A549 (cell line): ENCODE results near the gene MYOD1. TPM values are rescaled to one million over a fixed set of nuclear protein-coding genes. Genes with fewer than 3 reads are reported as not detected.

Source experiments
- ATAC-seq, 2 experiments: fragments of 200-7000 bp in 1 of 2; fragments of >200 bp in 1 of 2; cut with Nextera tagmentation in 1 of 2; cut with Tn5 transposase in 1 of 2; 3 replicates each; pipeline versions ENCODE4 v1.8.0 to v1.9.1; 2018 to 2020; ENCODE audit warnings: mild to moderate bottlenecking in 1 of 2, moderate library complexity in 1 of 2
- CTCF ChIA-PET: fragments of 300-600 bp; sonication (Branson Sonifier 250); formaldehyde crosslinking; extraction: SDS; loops from one replicate; lab custom pipeline; 2021; ENCODE audit warnings: antibody characterized with exemption, inconsistent platforms; lab: Yijun Ruan, JAX
- POLR2A ChIA-PET: fragments of 350-600 bp; formaldehyde crosslinking; extraction: SDS; loops from one replicate; lab custom pipeline; 2021; ENCODE audit warnings: antibody characterized with exemption, inconsistent platforms; lab: Yijun Ruan, JAX
- DNase-seq, 2 experiments: peaks; one replicate each; pipeline versions ENCODE4 v3.0.0 to v3.0.0-alpha.2; 2011 to 2016; ENCODE audit warnings: low read depth in 1 of 2, low spot score in 1 of 2
- FAIRE-seq: peaks from 2 replicates; lab custom pipeline; 2011; peaks lifted over from hg19 to GRCh38; lab: Jason Lieb, UNC
- H3K27ac ChIP-seq, 2 experiments: fragments of >200 bp; sonication (Bioruptor Twin); formaldehyde crosslinking; 3 replicates each; pipeline ENCODE4 v1.5.1; 2016 to 2017
- H3K4me1 ChIP-seq: fragments of >200 bp; sonication (Bioruptor Twin); formaldehyde crosslinking; 3 replicates; pipeline ENCODE4 v1.6.1; 2016
- H3K4me2 ChIP-seq: fragments of >200 bp; sonication (Bioruptor Twin); formaldehyde crosslinking; 3 replicates; pipeline ENCODE4 v1.6.1; 2016
- H3K4me3 ChIP-seq: fragments of >200 bp; sonication (Bioruptor Twin); formaldehyde crosslinking; 3 replicates; pipeline ENCODE4 v1.5.1; 2016
- H3K9me3 ChIP-seq: fragments of >200 bp; sonication (Bioruptor Twin); formaldehyde crosslinking; 3 replicates; pipeline ENCODE4 v1.6.1; 2016
- CBX2 ChIP-seq: fragments of 200-600 bp; sonication (generic); IDR thresholded peaks from 2 replicates; pipeline ENCODE4 v1.6.1; 2016; ENCODE audit warnings: low read depth, mild to moderate bottlenecking, borderline replicate concordance
- CHD2 ChIP-seq: fragments of 150-350 bp; IDR thresholded peaks from 2 replicates; pipeline ENCODE4 v1.6.1; 2014; ENCODE audit warnings: low read length; ENCODE audit not compliant: partially characterized antibody
- CTCF ChIP-seq: fragments of >200 bp; sonication (Bioruptor Twin); formaldehyde crosslinking; IDR thresholded peaks from 3 replicates; pipeline ENCODE4 v1.5.1; 2016
- EHF ChIP-seq: fragments of 250-450 bp; sonication (Bioruptor Pico); IDR thresholded peaks from 2 replicates; pipeline ENCODE4 v1.5.0; 2020; ENCODE audit warnings: mild to moderate bottlenecking
- EP300 ChIP-seq, 2 experiments: fragments of >200 bp; sonication (Bioruptor Twin); formaldehyde crosslinking; IDR thresholded peaks; 2 replicates in 1 of 2; 3 replicates in 1 of 2; pipeline ENCODE4 v1.6.1; 2016 to 2017
- ESRRA ChIP-seq: fragments of 150-350 bp; IDR thresholded peaks from 2 replicates; pipeline ENCODE4 v1.6.1; 2014; ENCODE audit warnings: mild to moderate bottlenecking, low read length, borderline replicate concordance
- FOXS1 ChIP-seq: fragments of 250-450 bp; sonication (Bioruptor Pico); IDR thresholded peaks from 2 replicates; pipeline ENCODE4 v1.5.0; 2020; ENCODE audit warnings: mild to moderate bottlenecking, moderate library complexity
- HOXB13 ChIP-seq: fragments of 250-450 bp; sonication (Bioruptor Pico); IDR thresholded peaks from 2 replicates; pipeline ENCODE4 v1.5.0; 2020; ENCODE audit warnings: low read depth, mild to moderate bottlenecking, moderate library complexity
- JUN ChIP-seq, 2 experiments: fragments of >200 bp; sonication (Bioruptor Twin); formaldehyde crosslinking; IDR thresholded peaks; 2 replicates in 1 of 2; 3 replicates in 1 of 2; pipeline ENCODE4 v1.6.1; 2016 to 2017
- JUNB ChIP-seq: fragments of >200 bp; sonication (Bioruptor Twin); formaldehyde crosslinking; IDR thresholded peaks from 2 replicates; pipeline ENCODE4 v1.6.1; 2016
- KDM1A ChIP-seq: fragments of 200-600 bp; sonication (generic); IDR thresholded peaks from 2 replicates; pipeline ENCODE4 v1.6.1; 2016; ENCODE audit warnings: low read depth, mild to moderate bottlenecking
- MAZ ChIP-seq: fragments of 150-350 bp; IDR thresholded peaks from 2 replicates; pipeline ENCODE4 v1.6.1; 2014; ENCODE audit warnings: antibody characterized with exemption, low read depth, low read length, borderline replicate concordance
- NFE2L2 ChIP-seq: fragments of 150-350 bp; conservative IDR thresholded peaks from 2 replicates; pipeline ENCODE4 v1.6.1; 2014; ENCODE audit warnings: low read length
- NR3C1 ChIP-seq: fragments of >200 bp; sonication (Bioruptor Twin); formaldehyde crosslinking; IDR thresholded peaks from 3 replicates; pipeline ENCODE4 v1.6.1; 2017
- RAD21 ChIP-seq, 2 experiments: fragments of >200 bp in 1 of 2; sonication (Bioruptor Twin) in 1 of 2; formaldehyde crosslinking in 1 of 2; IDR thresholded peaks in 1 of 2; conservative IDR thresholded peaks in 1 of 2; 2 replicates in 1 of 2; 3 replicates in 1 of 2; pipeline ENCODE4 v1.6.1; 2012 to 2018; ENCODE audit warnings: inconsistent platforms in 1 of 2
- RCOR1 ChIP-seq: fragments of 150-350 bp; IDR thresholded peaks from 2 replicates; pipeline ENCODE4 v1.6.1; 2014; ENCODE audit warnings: antibody characterized with exemption, low read length, low read depth
- RFX5 ChIP-seq: fragments of 450-650 bp; IDR thresholded peaks from 2 replicates; pipeline ENCODE4 v1.7.1; 2014; ENCODE audit warnings: antibody characterized with exemption, mild to moderate bottlenecking, moderate library complexity
- RNF2 ChIP-seq: fragments of 200-600 bp; sonication (generic); IDR thresholded peaks from 2 replicates; pipeline ENCODE4 v1.6.1; 2016; ENCODE audit warnings: low read depth, mild to moderate bottlenecking, antibody characterized with exemption, moderate library complexity, borderline replicate concordance
- SMC3 ChIP-seq: fragments of >200 bp; sonication (Bioruptor Twin); formaldehyde crosslinking; IDR thresholded peaks from 3 replicates; pipeline ENCODE4 v1.6.1; 2018; ENCODE audit warnings: inconsistent platforms
- ZFP36 ChIP-seq: fragments of 450-650 bp; IDR thresholded peaks from 2 replicates; pipeline ENCODE4 v1.6.1; 2014; ENCODE audit warnings: borderline replicate concordance; ENCODE audit not compliant: partially characterized antibody
- WGBS: methylation state at CpG from one replicate; pipeline ENCODE4 v1.1.6; 2017; ENCODE audit errors: missing lambda C conversion rate; 5-methylcytosine and 5-hydroxymethylcytosine counted together
- polyA plus RNA-seq, 4 experiments: library from polyadenylated mRNA; depleted of rRNA in 3 of 4; stranded (reverse); fragments of >200 nt; fragmentation: RNase III in 1 of 4; extraction: RNeasy Plus Mini Kit Qiagen cat#74134 plus additional on column Dnase treatment in 1 of 4; gene quantifications; 2 replicates in 3 of 4; 3 replicates in 1 of 4; pipeline ENCODE4 v1.2.3, GENCODE V29; 2011 to 2017
- TF ChIP-seq, protein P1 (sequence below): fragments of >200 bp; sonication (Bioruptor Twin); formaldehyde crosslinking; IDR thresholded peaks from 2 replicates; pipeline ENCODE4 v1.6.1; 2016
- TF ChIP-seq, protein P2 (sequence below): fragments of 150-350 bp; IDR thresholded peaks from 2 replicates; pipeline ENCODE4 v1.6.1; 2014; ENCODE audit warnings: low read depth, mild to moderate bottlenecking, low read length
- TF ChIP-seq, protein P3 (sequence below): fragments of 250-450 bp; sonication (Bioruptor Pico); IDR thresholded peaks from 2 replicates; pipeline ENCODE4 v1.5.0; 2021; ENCODE audit warnings: mild to moderate bottlenecking, moderate library complexity, borderline replicate concordance
- TF ChIP-seq, protein P4 (sequence below): fragments of 200-600 bp; sonication (generic); IDR thresholded peaks from 2 replicates; pipeline ENCODE4 v1.6.1; 2016; ENCODE audit warnings: antibody characterized with exemption, mild to moderate bottlenecking, moderate library complexity
- TF ChIP-seq, protein P5 (sequence below): IDR thresholded peaks from 2 replicates; pipeline ENCODE4 v1.6.1; 2012; ENCODE audit warnings: low read depth, borderline replicate concordance

The MYOD1 gene
- polyA plus RNA-seq, 2 of the 4 experiments (the other 2 are of a cell fraction): not detected

DNA sequence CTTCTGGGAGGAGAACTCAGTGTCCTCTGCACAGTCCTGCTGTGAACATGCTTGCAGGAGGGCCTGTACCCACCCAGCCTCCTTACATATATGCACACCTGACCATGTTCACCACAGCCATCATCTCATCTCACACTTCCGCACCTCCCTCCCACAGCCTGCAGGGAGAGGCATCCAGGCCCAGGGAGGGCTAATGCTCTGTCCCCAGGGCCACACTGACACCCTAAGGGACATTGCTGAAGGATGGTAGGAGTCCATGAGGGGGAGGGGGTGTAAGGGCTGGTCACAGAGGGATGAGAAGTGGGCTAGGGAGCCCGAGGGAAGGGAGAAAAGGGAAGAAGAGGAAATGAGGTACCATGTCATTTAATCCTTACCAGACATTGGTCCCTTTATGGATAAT is 10.8 kb downstream of the MYOD1 start:
- no peak overlapping the region for H3K4me2 ChIP-seq
- DNase-seq (no peak), ATAC-seq (no peak), FAIRE-seq (no peak)
- no peak overlapping the region for H3K4me3 ChIP-seq
- POLR2A ChIA-PET: no interaction called here
- no peaks in the 10 kb centered on the region; the same call in 2 of the 3 replicates for H3K4me1 ChIP-seq
- CTCF ChIA-PET: interaction anchor here (0.5 to 7.1 kb wide), 51 partner anchors 11 to 871 kb away, joined by 3 to 403 read pairs (median 5); partner anchors contain the start of genes MYOD1 and SERGEF
- TF ChIP-seq NFE2L2 (no peak), RNF2 (no peak), JUN (IDR thresholded peaks at IDR 0.05) (no peak), EHF (CRISPR knock-in tag) (no peak), CHD2 (no peak), RCOR1 (no peak), CBX2 (no peak), ESRRA (no peak), MAZ (no peak), ZFP36 (no peak)
- TF ChIP-seq, protein P1, sequence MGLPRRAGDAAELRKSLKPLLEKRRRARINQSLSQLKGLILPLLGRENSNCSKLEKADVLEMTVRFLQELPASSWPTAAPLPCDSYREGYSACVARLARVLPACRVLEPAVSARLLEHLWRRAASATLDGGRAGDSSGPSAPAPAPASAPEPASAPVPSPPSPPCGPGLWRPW: no peak
- TF ChIP-seq, protein P2, sequence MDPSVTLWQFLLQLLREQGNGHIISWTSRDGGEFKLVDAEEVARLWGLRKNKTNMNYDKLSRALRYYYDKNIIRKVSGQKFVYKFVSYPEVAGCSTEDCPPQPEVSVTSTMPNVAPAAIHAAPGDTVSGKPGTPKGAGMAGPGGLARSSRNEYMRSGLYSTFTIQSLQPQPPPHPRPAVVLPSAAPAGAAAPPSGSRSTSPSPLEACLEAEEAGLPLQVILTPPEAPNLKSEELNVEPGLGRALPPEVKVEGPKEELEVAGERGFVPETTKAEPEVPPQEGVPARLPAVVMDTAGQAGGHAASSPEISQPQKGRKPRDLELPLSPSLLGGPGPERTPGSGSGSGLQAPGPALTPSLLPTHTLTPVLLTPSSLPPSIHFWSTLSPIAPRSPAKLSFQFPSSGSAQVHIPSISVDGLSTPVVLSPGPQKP: no peak
- WGBS: 33% methylated on average over 2 of the region's 2 CpGs
- H3K27ac ChIP-seq: no peak overlapping the region
- no peaks in the 10 kb centered on the region for H3K9me3 ChIP-seq

DNA sequence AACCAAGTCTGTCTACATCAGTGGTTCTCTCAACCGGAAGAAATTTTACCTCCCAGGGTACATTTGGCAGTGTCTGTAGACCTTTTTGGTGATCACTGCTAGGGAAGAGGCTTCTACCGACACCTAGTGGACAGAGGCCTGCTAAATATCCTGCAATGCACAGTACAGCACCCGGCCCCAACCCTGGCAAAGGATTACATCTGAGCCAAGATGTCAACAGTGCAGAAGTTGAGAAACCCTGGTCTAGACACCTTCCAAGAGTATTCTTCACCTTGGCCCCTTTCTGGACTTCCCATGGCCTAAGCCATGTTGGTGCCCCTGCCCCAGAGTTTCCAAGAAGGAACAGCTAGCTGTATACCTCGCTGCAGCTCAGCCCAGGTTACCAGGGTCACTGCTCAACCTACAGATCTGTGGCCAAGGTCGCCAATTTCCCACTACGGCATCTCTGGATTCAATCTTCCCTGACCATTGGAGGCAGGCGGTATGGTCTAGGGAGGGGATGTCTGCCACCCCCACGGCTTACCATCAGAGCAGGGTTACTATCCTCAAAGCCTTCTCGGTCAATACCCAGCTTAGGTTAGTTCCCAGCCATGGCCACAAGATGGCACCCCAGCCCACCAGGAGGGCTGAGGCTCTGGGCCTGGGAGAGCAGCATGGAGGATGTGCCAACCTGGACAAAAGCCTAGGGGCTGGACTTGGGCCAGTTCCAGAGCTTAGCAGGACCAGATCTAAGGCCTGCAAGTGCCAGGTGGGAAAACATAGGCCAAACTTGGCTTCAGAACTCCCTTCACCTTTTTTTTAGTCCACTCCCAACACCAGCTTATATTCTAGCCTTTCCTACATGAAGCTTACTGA is 11.5 kb downstream of the MYOD1 start:
- ATAC-seq: peak; percentile 82 to 93
- CTCF ChIA-PET: interaction anchor here (0.5 to 7.1 kb wide), 80 partner anchors 12 to 870 kb away, joined by 3 to 403 read pairs (median 4); partner anchors contain the start of genes MYOD1, SAAL1 and SERGEF

More for the DNA sequence above, 11.5 kb downstream of the MYOD1 start:
- 14% methylated on average over 9 of the region's 9 CpGs for WGBS
- Histone ChIP-seq H3K27ac (no peak overlapping the region), H3K9me3 (no peaks in the 10 kb centered on the region), H3K4me2 (no peak overlapping the region), H3K4me1 (no peaks in the 10 kb centered on the region; the same call in 2 of the 3 replicates), H3K4me3 (no peak overlapping the region)
- TF ChIP-seq JUNB: no peak
- no peak for TF ChIP-seq CBX2
- no peak for TF ChIP-seq EHF (CRISPR knock-in tag)
- no peak for TF ChIP-seq RNF2
- TF ChIP-seq KDM1A: no peak
- TF ChIP-seq, protein P3, sequence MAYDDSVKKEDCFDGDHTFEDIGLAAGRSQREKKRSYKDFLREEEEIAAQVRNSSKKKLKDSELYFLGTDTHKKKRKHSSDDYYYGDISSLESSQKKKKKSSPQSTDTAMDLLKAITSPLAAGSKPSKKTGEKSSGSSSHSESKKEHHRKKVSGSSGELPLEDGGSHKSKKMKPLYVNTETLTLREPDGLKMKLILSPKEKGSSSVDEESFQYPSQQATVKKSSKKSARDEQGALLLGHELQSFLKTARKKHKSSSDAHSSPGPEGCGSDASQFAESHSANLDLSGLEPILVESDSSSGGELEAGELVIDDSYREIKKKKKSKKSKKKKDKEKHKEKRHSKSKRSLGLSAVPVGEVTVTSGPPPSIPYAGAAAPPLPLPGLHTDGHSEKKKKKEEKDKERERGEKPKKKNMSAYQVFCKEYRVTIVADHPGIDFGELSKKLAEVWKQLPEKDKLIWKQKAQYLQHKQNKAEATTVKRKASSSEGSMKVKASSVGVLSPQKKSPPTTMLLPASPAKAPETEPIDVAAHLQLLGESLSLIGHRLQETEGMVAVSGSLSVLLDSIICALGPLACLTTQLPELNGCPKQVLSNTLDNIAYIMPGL (CRISPR knock-in tag): no peak
- TF ChIP-seq, protein P4, sequence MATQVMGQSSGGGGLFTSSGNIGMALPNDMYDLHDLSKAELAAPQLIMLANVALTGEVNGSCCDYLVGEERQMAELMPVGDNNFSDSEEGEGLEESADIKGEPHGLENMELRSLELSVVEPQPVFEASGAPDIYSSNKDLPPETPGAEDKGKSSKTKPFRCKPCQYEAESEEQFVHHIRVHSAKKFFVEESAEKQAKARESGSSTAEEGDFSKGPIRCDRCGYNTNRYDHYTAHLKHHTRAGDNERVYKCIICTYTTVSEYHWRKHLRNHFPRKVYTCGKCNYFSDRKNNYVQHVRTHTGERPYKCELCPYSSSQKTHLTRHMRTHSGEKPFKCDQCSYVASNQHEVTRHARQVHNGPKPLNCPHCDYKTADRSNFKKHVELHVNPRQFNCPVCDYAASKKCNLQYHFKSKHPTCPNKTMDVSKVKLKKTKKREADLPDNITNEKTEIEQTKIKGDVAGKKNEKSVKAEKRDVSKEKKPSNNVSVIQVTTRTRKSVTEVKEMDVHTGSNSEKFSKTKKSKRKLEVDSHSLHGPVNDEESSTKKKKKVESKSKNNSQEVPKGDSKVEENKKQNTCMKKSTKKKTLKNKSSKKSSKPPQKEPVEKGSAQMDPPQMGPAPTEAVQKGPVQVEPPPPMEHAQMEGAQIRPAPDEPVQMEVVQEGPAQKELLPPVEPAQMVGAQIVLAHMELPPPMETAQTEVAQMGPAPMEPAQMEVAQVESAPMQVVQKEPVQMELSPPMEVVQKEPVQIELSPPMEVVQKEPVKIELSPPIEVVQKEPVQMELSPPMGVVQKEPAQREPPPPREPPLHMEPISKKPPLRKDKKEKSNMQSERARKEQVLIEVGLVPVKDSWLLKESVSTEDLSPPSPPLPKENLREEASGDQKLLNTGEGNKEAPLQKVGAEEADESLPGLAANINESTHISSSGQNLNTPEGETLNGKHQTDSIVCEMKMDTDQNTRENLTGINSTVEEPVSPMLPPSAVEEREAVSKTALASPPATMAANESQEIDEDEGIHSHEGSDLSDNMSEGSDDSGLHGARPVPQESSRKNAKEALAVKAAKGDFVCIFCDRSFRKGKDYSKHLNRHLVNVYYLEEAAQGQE: no peak
- TF ChIP-seq NR3C1: no peak
- no peak for TF ChIP-seq FOXS1 (CRISPR knock-in tag)
- no peak for TF ChIP-seq EP300 (IDR thresholded peaks at IDR 0.05)
- peak; percentile 63 for TF ChIP-seq SMC3
- peak; percentile 77 for TF ChIP-seq CTCF
- peak; percentile 84 to 93 for TF ChIP-seq RAD21 (conservative IDR thresholded peaks at IDR 0.05 in 1 of 2, IDR thresholded peaks at IDR 0.05 in 1 of 2)
- no peak for TF ChIP-seq RFX5
- TF ChIP-seq, protein P5, sequence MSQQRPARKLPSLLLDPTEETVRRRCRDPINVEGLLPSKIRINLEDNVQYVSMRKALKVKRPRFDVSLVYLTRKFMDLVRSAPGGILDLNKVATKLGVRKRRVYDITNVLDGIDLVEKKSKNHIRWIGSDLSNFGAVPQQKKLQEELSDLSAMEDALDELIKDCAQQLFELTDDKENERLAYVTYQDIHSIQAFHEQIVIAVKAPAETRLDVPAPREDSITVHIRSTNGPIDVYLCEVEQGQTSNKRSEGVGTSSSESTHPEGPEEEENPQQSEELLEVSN: no peak
- TF ChIP-seq HOXB13: no peak
- DNase-seq: peak; percentile 79 to 91
- no peak for FAIRE-seq
- POLR2A ChIA-PET: interaction anchor here (1.4 kb wide), 1 partner anchor 248 kb away, joined by 6 read pairs; no protein-coding TSS in a partner anchor
